GM19240 (cell line): ENCODE data around the gene PATZ1.

Experiments used
- DNase-seq: peaks from one replicate; pipeline ENCODE4 v3.0.0; 2011; ENCODE audit warnings: low spot score; ENCODE audit not compliant: insufficient read length

Gene PATZ1

DNA sequence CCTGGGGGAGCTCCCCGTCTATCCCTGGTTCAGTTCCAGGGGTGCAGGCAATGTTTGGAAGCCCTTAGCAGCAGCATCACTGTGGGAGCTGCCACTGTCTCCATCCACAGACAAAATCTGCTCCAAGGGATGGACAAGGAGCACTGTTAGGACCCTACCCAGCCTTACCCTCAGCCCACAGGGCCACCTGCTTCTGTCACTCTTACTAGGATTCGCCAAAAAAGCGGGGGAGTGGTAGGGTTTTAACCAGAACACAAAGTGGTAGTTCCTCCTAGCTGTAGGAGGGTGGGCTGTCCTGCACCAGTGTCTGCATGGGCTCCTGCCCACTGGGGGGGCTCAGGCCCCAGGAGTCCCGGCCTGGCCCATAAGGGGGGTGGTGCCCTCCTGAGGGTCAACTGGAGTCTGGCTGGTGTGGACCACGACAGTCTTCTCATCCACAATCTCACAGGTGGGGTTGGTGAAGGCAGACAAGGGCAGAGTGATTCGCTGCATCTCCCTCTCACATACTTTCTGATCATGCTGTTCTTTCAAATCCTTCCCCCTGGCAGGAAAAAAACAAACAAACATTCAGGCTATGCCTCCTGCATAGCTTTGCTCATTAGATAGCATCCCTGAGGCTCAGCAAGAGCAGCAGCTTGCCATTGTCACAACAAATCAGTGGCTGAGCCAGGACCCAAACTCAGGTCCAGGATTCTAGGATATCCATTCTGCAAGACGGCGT lies 63.2 kb downstream of the PATZ1 start:
- no peak for DNase-seq

- DNase-seq = no peak
Measured at GRCh38 chr22:31281733-31282132, 64.4 kb downstream of the PATZ1 start.

DNA sequence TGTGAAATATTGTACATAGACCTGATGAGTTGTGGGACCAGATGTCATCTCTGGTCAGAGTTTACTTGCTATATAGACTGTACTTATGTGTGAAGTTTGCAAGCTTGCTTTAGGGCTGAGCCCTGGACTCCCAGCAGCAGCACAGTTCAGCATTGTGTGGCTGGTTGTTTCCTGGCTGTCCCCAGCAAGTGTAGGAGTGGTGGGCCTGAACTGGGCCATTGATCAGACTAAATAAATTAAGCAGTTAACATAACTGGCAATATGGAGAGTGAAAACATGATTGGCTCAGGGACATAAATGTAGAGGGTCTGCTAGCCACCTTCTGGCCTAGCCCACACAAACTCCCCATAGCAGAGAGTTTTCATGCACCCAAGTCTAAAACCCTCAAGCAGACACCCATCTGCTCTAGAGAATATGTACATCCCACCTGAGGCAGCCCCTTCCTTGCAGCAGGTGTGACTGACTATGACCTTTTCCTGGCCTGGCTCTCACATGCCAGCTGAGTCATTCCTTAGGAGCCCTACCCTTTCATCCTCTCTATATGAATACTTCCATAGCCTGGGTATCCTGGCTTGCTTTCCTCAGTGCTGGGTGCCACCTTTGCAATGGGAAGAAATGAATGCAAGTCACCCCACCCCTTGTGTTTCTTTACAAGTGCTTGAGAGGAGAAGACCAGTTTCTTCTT lies 66.2 kb downstream of the PATZ1 start:
- DNase-seq = no peak

- no peak for DNase-seq
Measured at GRCh38 chr22:31279327-31279669, 66.8 kb downstream of the PATZ1 start.

DNA sequence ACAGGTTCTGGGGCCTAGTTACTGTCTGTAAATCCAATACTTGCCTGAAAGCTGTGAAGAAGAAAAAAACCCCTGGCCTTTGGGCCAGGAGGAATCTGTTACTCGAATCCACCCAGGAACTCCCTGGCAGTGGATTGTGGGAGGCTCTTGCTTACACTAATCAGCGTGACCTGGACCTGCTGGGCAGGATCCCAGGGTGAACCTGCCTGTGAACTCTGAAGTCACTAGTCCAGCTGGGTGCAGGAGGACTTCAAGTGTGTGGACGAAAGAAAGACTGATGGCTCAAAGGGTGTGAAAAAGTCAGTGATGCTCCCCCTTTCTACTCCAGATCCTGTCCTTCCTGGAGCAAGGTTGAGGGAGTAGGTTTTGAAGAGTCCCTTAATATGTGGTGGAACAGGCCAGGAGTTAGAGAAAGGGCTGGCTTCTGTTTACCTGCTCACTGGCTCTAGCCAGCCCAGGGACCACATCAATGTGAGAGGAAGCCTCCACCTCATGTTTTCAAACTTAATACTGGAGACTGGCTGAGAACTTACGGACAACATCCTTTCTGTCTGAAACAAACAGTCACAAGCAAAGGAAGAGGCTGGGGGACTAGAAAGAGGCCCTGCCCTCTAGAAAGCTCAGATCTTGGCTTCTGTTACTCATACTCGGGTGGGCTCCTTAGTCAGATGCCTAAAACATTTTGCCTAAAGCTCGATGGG lies 67.4 kb downstream of the PATZ1 start:
- no peak for DNase-seq

- no peak for DNase-seq
Measured at GRCh38 chr22:31278151-31278621, 68.0 kb downstream of the PATZ1 start.

DNA sequence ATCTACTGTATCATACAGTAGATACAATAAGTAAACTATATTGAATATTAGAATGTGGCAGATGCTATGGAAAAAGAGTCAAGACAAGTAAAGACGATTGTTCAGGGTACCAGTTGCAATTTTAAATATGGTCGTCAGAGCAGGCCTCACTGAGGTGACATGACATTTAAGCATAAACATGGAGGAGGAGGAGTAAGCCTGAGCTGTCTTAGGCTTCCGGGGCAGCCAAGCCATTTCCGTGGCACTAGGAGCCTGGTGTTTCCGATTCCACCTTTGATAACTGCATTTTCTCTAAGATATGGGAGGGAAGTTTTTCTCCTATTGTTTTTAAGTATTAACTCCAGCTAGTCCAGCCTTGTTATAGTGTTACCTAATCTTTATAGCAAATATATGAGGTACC lies 68.4 kb downstream of the PATZ1 start:
- no peak for DNase-seq

DNA sequence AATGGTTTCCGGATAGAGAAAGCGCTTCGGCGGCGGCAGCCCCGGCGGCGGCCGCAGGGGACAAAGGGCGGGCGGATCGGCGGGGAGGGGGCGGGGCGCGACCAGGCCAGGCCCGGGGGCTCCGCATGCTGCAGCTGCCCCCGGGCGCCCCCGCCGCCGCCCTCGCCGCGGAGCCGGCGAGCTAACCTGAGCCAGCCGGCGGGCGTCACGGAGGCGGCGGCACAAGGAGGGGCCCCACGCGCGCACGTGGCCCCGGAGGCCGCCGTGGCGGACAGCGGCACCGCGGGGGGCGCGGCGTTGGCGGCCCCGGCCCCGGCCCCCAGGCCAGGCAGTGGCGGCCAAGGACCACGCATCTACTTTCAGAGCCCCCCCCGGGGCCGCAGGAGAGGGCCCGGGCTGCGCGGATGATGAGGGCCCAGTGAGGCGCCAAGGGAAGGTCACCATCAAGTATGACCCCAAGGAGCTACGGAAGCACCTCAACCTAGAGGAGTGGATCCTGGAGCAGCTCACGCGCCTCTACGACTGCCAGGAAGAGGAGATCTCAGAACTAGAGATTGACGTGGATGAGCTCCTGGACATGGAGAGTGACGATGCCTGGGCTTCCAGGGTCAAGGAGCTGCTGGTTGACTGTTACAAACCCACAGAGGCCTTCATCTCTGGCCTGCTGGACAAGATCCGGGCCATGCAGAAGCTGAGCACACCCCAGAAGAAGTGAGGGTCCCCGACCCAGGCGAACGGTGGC lies 69.5 kb downstream of the PATZ1 start:
- DNase-seq = no peak
